Testis (tissue), 2 donors: ENCODE results near the gene ARRDC5.
"Not testable (repeated sequence)": the region's sequence is repeated elsewhere in the genome, so short reads cannot be mapped to it uniquely, and the experiment has no call there.

Experiments
- POLR2A ChIP-seq: fragments of 450-650 bp; IDR thresholded peaks from one replicate; pipeline ENCODE4 v1.6.1; 2017; ENCODE audit warnings: antibody characterized with exemption, mild to moderate bottlenecking, moderate library complexity
- TF ChIP-seq, protein P1 (sequence below), 3 experiments: fragments of 450-650 bp in 2 of 3; fragments of 200-600 bp in 1 of 3; sonication (generic) in 1 of 3; IDR thresholded peaks; one replicate each; pipeline ENCODE4 v1.5.1; 2016 to 2019; ENCODE audit warnings: antibody characterized with exemption in 3 of 3, mild to moderate bottlenecking in 2 of 3, moderate library complexity in 1 of 3

DNA sequence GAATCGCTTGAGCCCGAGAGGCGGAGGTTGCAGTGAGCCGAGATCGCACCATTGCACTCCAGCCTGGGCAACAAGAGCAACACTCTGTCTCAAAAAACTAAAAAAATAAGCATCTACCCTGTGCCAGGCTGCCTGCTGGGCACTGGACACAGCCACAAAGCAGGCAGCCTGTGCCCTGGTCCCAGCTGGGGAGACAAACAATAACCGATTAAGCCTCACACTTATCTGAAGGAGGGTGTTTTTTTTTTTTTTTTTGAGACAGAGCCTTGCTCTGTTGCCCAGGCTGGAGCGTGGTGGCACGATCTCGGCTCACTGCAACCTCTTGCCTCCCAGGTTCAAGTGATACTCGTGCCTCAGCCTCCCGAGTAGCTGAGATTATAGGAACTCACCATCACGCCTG, 46.2 kb downstream of the ARRDC5 start:
- TF ChIP-seq POLR2A, result not testable (repeated sequence)
- TF ChIP-seq, protein P1, sequence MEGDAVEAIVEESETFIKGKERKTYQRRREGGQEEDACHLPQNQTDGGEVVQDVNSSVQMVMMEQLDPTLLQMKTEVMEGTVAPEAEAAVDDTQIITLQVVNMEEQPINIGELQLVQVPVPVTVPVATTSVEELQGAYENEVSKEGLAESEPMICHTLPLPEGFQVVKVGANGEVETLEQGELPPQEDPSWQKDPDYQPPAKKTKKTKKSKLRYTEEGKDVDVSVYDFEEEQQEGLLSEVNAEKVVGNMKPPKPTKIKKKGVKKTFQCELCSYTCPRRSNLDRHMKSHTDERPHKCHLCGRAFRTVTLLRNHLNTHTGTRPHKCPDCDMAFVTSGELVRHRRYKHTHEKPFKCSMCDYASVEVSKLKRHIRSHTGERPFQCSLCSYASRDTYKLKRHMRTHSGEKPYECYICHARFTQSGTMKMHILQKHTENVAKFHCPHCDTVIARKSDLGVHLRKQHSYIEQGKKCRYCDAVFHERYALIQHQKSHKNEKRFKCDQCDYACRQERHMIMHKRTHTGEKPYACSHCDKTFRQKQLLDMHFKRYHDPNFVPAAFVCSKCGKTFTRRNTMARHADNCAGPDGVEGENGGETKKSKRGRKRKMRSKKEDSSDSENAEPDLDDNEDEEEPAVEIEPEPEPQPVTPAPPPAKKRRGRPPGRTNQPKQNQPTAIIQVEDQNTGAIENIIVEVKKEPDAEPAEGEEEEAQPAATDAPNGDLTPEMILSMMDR (IDR thresholded peaks at IDR 0.05), result not testable (repeated sequence)
